GM12873 (cell line): Measurements from ENCODE around the gene CENPP.

Source experiments
- CTCF ChIP-seq: IDR thresholded peaks from 2 replicates; pipeline ENCODE4 v1.5.1; 2012; ENCODE audit warnings: low read depth, mild to moderate bottlenecking, moderate library complexity, low read length, control low read depth; ENCODE audit not compliant: insufficient read depth; ENCODE audit errors: missing control alignments

Gene CENPP

GRCh38 chr9:92488681-92489550 lies 163.2 kb downstream of the CENPP start:
- TF ChIP-seq CTCF = no peak

- TF ChIP-seq CTCF = no peak
These were observed 167.1 kb downstream of the CENPP start for GRCh38 chr9:92492781-92493401.

- TF ChIP-seq CTCF = no peak
These were observed 168.1 kb downstream of the CENPP start for GRCh38 chr9:92493749-92494387.

GRCh38 chr9:92494856-92495255 lies 169.1 kb downstream of the CENPP start:
- TF ChIP-seq CTCF = no peak

GRCh38 chr9:92496396-92497176 lies 170.8 kb downstream of the CENPP start:
- no peak for TF ChIP-seq CTCF

- no peak for TF ChIP-seq CTCF
These were observed 173.9 kb downstream of the CENPP start for GRCh38 chr9:92499701-92500100.

GRCh38 chr9:92500725-92501124 lies 175.0 kb downstream of the CENPP start:
- TF ChIP-seq CTCF = no peak
